HG03558 (cell line): ENCODE results near the gene EIF4G3.
"Not testable (repeated sequence)": the region's sequence is repeated elsewhere in the genome, so short reads cannot be mapped to it uniquely, and the experiment has no call there.

Experiments used
- ATAC-seq: cut with Tn5 transposase; IDR thresholded peaks from one replicate; pipeline ENCODE4 v1.9.1; 2021; ENCODE audit warnings: moderate number of reproducible peaks; ENCODE audit not compliant: unreplicated experiment; ENCODE audit errors: extremely low read depth

Gene EIF4G3

DNA sequence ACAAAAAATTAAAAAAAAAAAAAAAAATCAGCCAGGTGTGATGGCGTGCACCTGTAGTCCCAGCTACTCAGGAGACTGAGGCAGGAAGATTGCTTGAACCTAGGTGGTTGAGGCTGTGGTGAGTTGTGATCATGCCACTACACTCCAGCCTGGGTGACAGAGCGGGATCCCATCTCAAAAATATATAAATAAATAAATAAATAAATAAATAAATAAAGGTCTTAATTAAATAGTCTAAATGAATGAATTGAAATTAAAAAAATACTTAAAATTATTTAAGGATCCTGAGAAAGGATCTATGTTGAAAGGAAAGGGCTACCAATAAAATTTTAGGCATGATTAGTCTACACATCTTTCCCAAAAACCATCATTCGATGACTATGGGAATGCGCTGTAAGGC is 322.2 kb downstream of the EIF4G3 start:
- no peak for ATAC-seq

DNA sequence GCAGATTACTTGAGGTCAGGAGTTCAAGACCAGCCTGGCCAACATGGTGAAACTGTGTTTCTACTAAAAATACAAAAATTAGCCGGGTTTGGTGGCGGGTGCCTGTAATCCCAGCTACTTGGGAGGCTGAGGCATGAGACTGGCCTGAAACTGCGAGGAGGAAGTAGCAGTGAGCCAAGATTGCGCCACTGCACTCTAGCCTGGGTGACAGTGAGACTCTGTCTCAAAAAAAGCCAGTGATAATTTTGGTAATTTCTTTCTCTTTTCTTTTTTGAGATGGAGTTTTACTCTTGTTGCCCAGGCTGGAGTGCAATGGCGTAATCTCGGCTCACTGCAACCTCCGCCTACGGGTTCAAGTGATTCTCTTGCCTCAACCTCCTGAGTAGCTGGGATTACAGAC is 324.9 kb downstream of the EIF4G3 start:
- ATAC-seq: not testable (repeated sequence)

DNA sequence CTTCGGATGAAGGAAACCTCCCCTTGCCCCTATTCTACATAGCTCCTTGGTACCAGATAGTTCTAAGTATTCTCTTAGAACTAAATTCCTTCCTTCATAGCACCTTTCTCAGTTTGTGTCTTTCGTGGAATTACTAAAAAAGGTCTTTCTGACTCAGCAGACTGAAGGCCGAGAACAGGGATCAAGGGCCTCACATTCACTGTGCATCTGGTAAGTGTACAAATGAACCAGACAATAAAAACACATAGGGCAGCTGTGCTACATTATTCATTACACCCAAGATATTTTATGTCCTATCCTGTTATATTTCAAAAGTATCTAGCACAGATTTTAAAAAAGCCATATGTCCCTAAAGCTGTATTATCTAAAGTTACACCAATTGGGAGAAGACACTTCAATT is 326.7 kb downstream of the EIF4G3 start:
- ATAC-seq: no peak

DNA sequence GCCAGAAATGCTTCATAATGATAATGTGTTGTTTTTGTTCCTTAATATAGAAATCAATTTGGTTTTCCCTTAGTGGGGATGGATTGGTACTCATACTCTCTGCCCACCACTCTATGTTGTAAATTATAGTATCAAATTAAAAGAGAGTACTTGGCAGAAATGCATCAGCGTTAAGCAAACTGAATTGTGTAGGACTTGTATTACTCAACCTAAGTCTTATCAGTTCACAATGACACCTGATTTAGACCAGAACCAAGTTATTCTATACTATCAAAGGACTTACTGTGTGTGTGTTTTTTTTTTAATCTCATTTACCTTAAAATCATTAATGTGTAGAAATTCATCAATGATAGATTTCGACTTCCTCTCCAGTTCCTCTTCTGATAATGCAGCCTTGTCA is 327.6 kb downstream of the EIF4G3 start:
- ATAC-seq: no peak

DNA sequence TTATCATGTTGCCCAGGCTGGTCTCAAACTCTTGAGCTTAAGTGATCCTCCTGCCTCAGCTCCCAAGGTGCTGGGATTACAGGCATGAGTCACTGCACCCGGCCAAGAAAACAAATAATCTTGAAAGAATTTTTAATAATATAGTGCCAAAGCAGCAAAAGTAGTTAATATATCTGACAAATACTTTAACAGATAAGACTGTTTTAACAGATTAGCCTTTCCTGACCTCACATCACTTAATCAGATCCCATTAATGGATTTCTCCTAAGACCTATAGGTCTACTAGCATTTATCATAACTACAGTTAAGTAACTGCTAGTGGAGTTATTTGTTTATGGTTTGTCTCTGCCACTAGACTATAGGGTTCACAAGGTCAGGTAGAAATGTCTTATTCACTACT is 328.5 kb downstream of the EIF4G3 start:
- ATAC-seq: no peak

DNA sequence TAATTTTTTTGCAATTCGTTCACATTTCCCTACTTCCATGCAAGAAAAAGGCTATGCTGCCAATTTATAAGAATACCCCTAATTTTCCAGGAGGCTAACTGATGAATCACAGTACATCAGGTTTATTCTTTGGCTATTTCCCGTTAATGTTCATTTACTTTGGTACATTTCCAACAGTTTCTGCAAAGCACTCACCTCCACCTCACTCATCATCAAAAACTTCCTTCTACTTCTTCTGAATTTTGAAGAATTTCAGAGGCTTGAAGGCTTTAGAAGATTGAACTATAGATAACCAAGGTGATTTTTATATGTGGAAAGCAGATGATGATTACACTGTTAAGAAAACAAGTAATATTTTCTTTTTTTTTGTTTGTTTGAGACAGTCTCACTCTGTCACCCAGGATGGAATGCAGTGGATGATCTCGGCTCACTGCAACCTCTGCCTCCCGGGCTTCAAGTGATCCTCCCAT is 329.1 kb downstream of the EIF4G3 start:
- no peak for ATAC-seq

DNA sequence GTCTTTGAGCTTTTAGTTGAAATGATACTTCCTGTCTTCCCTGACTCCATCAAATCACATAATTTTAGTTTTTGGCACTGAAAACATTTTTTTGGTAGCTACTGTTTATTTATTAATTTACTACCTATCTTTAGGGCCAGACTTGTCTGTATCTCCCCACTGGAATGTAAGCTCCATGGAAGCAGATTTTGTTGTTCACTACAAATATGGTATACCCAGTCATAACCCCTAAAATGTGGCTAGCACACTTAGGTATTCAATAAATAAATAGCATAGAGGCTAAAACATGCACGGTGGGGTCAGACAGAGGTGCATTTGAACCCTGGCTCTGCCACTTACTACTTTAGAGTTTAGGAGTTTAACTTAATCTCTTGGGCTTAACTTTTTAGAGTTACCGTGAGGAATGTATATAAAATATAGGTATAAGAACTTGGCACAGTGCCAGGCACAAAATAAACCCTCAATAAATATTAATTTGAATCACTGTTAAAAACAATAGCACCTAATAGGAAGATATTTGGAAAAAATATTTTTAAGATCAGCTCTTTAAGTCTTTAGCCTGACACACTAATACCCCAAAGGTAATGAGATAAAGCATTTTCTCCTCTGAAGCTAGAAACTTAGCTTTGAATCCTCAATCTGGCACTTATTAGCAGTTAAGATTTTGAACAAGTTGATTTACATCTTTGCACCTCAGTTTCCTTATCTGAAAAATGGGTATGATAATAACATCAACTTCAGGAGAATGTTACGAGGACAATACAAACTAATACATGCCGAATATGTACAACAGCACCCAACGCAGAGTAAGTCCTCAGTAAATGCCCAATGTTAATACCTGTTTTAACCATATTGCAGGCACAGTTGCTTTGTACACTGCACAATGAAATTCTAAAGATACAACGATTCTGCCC is 330.0 kb downstream of the EIF4G3 start:
- ATAC-seq: no peak

DNA sequence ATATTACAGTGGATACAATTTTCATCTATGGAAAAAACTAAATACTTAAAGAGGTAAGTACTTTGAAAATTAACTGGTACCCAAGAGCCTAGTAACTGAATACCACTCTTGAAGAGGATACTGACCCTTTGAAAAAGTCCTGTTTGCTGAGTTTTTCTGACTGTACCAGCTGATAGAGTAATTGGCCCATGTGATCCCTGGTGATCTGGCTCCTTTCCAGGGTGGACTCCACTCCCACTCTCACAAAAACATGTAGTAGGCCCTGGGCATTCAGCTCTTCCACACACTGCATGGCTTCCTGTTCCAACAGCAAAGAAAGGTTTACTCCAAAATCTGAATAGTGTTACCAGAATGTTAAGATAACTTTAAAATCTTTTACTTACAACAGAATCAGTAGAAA is 336.0 kb downstream of the EIF4G3 start:
- ATAC-seq: no peak

DNA sequence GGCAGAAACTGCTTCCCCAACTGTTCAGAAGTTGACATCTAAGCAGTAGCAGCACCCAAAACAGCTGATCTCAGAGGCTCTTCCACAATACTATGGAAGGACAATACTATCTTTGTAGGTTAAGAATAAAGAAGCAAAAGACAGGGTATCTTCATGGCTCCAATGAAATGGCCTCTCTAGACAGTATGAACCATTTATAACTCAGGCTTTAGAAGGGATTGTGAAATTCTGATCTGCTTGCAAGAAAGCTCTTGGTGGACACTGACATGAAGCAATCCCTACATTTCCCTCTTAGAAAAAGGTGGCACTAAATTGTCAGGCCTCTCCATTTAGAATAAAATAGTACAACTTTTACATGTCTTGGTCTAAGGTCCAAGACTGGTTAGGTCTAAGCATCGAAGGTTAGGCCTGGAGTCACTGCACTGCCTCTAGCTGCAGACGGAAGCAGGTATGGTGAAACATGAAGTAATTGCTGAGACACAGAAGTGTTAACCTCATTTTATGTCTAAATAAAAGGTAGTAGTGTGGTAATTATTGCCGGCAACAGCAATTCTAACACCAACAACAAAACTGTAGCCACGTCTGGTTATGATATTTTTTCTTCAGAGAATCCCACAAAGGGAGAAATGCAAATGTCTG is 339.0 kb downstream of the EIF4G3 start:
- ATAC-seq: no peak

DNA sequence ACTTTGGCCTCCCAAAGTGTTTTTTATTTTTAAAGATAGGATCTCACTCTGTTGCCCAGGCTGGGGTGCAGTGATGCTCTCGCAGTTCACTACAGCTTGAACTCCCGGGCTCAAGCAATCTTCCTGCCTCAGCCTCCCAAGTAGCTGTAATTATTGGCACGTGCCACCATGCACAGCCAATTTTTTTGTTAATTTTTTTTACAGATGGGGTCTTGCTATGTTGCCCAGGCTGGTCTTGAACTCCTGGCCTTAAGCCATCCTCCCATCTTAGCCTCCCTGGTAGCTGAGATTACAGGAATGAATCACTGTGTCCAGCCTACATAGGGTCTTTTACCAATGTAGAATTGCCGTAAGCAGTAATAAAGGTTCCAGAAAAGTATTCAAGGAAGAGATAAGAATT is 340.5 kb downstream of the EIF4G3 start:
- ATAC-seq: no peak

DNA sequence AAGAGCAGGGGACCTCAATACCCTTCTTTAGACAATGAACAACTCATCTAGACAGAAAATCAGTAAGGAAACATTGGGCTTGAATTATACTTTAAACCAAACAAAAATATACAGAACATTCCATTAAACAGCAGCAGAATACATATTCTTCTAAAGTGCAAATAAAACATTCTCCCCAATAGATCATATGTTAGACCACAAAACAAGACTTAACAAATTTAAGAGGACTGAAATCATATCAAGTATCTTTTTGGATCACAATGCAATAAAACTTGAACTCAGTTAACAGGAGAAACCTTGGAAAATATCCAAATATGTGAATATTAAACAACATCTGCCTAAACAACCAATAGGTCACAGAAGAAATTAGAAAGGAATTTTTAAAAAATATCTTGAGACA is 341.9 kb downstream of the EIF4G3 start:
- ATAC-seq: no peak

DNA sequence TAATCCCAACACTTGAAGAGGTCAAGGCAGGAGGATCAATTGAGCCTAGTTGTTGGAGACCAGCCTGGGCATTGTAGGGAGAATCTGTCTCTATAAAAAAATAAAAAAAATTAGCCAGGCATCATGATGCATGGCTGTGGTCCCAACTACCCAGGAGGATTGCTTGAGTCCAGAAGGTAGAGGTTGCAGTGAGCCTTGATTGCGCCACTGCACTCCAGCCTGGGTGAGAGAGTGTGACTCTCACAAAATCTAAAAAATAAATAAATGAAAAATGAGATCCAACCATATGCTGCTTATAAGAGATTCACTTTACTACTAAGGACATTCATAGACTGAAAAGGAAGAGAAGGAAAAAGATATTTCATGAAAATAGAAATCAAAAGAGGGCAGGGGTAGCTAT is 342.5 kb downstream of the EIF4G3 start:
- ATAC-seq: no peak

DNA sequence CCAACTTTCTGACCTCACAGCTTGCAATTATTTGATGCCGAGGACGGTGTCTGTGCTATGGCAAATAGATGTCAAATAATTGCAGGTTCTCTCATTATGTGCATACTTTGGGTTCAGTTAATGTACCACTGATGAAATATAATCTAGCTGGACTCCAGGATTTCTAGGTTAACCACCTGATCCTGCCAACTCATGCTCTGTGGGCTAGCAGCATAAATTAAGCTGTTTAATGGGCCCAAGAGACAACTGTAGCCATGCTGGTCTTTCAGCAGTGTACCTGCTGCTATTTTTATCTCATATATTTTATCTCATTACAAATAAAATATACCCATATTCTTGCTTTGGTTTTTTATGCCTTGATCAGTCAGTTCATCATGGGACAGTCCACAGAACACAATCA is 346.3 kb downstream of the EIF4G3 start:
- no peak for ATAC-seq

DNA sequence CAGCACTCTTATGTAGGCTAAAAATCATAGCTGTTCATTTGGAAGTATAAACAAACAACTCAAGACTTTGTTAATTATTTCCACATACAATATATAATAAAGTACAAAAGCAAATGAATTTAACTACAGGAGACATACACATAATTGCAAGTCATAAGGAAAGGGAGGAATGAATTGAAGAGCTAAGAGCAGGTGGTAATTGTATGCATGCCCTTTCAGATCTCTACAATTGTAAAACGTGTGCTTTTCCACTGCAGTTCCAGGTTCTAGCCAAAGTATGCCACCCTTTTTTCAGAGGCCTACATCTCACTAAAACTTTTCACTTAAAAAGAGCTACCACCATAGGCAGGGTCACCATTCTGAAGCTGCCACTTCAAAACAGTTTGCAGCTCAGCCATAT is 346.8 kb downstream of the EIF4G3 start:
- no peak for ATAC-seq

DNA sequence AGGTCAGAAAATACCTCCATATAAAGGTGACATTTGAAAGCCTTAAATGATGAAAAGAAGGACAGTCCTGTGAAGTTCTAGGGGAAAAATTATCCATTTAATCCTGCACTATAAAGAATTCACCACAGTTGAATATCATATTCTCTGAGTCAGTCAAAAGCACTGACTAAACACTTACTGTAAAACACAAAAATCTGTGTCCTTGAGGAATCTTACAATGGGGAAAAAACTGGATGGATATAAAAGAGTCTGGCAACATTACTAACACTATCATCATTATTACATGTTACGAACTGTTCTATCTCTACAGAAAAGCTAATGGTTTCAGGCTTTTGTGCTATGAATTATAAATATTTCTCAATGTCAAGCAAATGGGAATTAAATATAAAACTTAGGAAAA is 347.2 kb downstream of the EIF4G3 start:
- ATAC-seq: no peak

DNA sequence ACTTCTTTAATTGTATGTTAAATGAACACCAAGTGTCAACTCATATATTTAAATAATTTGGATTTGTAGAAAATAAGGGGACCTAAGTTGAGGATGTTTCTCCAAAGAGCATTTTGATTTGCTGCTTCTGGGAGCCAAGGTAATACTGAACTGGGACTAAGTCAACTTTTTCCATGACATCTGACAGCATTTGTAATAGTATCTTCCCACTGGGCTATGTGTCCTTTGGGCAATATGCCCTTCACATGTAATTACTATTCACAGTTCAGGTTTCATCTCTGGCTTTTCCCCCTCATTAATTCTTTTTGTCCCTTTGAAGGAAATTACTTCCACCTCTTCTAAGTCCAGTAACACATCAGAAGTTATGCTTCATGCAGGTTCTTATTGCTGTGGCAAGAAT is 352.9 kb downstream of the EIF4G3 start:
- ATAC-seq: no peak

DNA sequence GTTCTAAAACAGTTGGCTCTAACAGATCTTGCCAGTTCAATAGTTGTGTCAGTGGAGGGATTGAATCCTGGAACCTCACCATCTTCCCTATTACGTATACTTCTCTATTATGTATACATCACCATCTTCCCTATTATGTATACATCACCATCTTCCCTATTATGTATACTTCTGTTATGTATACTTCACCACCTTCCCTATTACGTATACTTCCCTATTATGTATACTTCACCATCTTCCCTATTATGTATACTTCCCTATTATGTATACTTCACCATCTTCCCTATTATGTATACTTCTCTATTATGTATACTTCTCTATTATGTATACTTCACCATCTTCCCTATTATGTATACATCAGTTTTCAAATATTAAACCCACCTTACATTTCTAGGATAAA is 355.2 kb downstream of the EIF4G3 start:
- ATAC-seq: no peak

DNA sequence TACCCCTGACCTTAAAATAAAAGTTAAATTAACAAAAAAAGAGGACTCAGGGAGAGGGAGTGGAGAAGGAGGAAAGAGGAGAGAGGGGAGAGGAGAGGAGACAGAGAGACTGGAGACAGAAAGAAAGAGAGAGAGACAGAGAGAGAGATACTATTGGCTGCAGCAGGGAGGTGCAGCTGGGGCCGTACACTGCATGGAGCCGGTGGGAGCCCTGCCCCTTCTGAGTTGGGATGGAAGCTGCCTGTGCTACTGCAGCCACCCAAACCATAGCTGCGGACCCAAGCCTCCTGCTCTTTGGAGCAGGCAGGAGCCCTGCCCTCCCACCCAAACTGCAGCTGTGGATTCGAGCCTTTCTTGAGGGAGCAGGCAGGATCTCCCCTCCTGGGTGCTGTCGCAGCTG is 356.9 kb downstream of the EIF4G3 start:
- no peak for ATAC-seq

DNA sequence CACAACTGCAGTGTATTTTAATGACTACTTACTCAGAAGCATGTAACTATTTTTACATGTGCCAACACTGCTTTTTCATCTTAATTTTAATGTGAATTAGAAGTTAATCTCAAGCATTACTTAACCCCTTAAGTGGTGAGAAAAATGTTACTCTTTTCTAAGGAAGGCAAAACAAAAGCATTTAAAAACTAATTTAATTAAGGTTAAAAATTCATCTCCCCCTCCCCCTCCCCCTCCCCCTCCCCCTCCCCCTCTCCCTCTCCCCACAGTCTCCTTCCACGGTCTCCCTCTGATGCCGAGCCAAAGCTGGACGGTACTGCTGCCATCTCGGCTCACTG is 362.2 kb downstream of the EIF4G3 start:
- ATAC-seq: no peak

DNA sequence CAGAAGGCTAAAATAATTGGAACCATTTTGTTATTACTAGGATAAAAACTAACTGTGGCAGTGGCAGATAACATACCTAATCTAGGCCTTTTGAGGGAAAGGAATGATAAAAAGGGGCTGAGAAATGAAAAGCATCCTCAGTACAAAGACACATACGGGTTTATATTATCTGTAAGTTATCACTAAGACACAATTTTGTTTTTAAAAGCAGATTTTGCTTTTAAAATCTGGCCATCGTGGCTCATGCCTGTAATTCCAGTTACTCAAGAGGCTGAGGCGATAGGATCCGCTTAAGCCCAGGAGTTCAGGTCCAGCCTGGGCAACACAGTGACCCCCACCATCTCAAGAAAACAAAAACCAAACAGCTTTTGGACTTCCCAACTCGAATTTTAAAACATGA is 364.8 kb downstream of the EIF4G3 start:
- ATAC-seq: no peak

DNA sequence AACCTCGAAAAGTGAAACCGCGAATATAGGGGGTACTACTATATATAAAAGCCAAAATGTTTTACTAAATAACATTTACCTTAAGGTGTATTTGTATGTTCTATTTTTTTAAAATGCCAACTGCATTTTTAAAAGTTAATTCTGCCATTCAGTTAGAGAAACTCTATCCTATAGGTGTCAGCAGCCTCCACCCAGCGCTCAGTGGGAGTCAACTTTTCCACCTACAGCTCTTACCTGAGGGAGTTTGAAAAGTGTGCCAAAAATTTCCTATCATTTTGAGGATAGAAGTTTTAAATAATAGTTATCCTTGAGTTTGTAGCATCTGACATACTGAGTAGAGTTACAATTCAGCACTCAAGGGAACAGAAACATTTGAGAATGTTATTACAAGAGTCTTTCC is 383.5 kb downstream of the EIF4G3 start:
- ATAC-seq: no peak

DNA sequence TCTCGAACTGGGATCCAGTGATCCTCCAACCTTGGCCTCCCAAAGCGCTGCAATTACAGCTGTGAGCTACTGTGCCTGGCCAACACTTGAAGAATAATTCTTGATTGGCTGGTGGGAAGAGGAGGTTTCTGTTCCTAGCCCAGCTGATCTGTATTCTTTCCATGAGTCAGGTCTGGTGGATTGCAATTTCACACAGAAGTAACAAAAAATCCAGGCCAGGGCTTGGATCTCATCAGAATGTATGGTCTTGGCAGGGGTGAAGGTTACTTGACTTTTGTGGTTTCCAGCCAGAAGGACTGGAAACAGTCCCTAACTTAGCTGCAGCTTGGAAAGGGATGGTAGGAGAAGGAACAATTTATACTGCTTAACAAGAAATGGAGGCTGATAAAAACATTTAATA is 384.5 kb downstream of the EIF4G3 start:
- no peak for ATAC-seq
